HepG2 (cell line): ENCODE data around the gene CD53. TPM values are rescaled to one million over a fixed set of nuclear protein-coding genes. Genes with fewer than 3 reads are reported as not detected.
"Not testable (repeated sequence)": the region's sequence is repeated elsewhere in the genome, so short reads cannot be mapped to it uniquely, and the experiment has no call there.

Source experiments
- ATAC-seq: fragments of 200-7000 bp; cut with Tn5 transposase; 3 replicates; pipeline ENCODE4 v1.9.1; 2020; ENCODE audit warnings: mild to moderate bottlenecking, moderate library complexity
- BruUV-seq: library from RNA; stranded (reverse); fragments of 400-500 nt; replicated peaks from 2 replicates; lab custom pipeline; 2021; lab: Mats Ljungman, UMichigan
- CTCF ChIA-PET: fragments of 300-600 bp; formaldehyde crosslinking; extraction: SDS; loops from one replicate; lab custom pipeline; 2021; ENCODE audit warnings: low total read pairs, inconsistent platforms, low intra/inter-chr PET ratio; lab: Yijun Ruan, JAX
- POLR2A ChIA-PET: fragments of 350-600 bp; sonication (Branson Sonifier 250); formaldehyde crosslinking; loops from one replicate; lab custom pipeline; 2020; ENCODE audit warnings: antibody characterized with exemption, inconsistent platforms; lab: Yijun Ruan, JAX
- DNase-seq: peaks from one replicate; pipeline ENCODE4 v3.0.0-alpha.2; 2015; ENCODE audit warnings: low spot score
- FAIRE-seq: peaks from 3 replicates; lab custom pipeline; 2011; peaks lifted over from hg19 to GRCh38; lab: Jason Lieb, UNC
- H2AFZ ChIP-seq: one replicate; pipeline ENCODE4 v1.6.1; 2011; ENCODE audit warnings: low read length, inconsistent platforms
- H3K27ac ChIP-seq: fragments of 300-600 bp; 3 replicates; pipeline ENCODE4 v1.8.0; 2011; ENCODE audit warnings: mixed run types, mild to moderate bottlenecking, mixed read lengths, low read length, inconsistent platforms; ENCODE audit not compliant: insufficient read depth; ENCODE audit errors: extremely low read length
- H3K27me3 ChIP-seq, 2 experiments: fragments of 200-600 bp in 1 of 2; 2 replicates in 1 of 2; 3 replicates in 1 of 2; pipeline versions ENCODE4 v1.6.0 to v1.8.0; 2011; ENCODE audit warnings: low read length in 2 of 2, mild to moderate bottlenecking in 2 of 2, moderate library complexity in 2 of 2, inconsistent platforms in 1 of 2; ENCODE audit not compliant: insufficient read depth in 2 of 2, control insufficient read depth in 1 of 2
- H3K36me3 ChIP-seq, 2 experiments: fragments of 200-600 bp in 1 of 2; replicated peaks in 1 of 2; 2 replicates in 1 of 2; 3 replicates in 1 of 2; pipeline versions ENCODE4 v1.5.1 to v1.8.0; 2011; ENCODE audit warnings: low read length in 2 of 2, inconsistent platforms in 1 of 2; ENCODE audit not compliant: insufficient read depth in 2 of 2, control insufficient read depth in 1 of 2
- H3K4me1 ChIP-seq: 2 replicates; pipeline ENCODE4 v1.5.1; 2012; ENCODE audit warnings: low read length, inconsistent platforms; ENCODE audit not compliant: insufficient read depth
- H3K4me2 ChIP-seq: 2 replicates; pipeline ENCODE4 v1.6.0; 2011; ENCODE audit warnings: low read depth, low read length, inconsistent platforms
- H3K4me3 ChIP-seq, 3 experiments: fragments of 200-600 bp in 1 of 3; sonication (generic), shearing (Covaris generic) in 1 of 3; replicated peaks in 1 of 3; 2 replicates each; pipeline ENCODE4 v1.5.1; 2011 to 2016; ENCODE audit warnings: low read length in 3 of 3, inconsistent platforms in 2 of 3, low read depth in 2 of 3, mild to moderate bottlenecking in 2 of 3, control low read depth in 1 of 3, mixed read lengths in 1 of 3; ENCODE audit not compliant: insufficient read depth in 1 of 3
- H3K79me2 ChIP-seq: one replicate; pipeline ENCODE4 v1.6.1; 2011; ENCODE audit warnings: low read length, inconsistent platforms; ENCODE audit not compliant: insufficient read depth
- H3K9ac ChIP-seq: 2 replicates; pipeline ENCODE4 v1.6.0; 2011; ENCODE audit warnings: mild to moderate bottlenecking, low read depth, low read length, inconsistent platforms; ENCODE audit not compliant: insufficient read depth
- H3K9me3 ChIP-seq: 2 replicates; pipeline ENCODE4 v1.5.1; 2012; ENCODE audit warnings: mild to moderate bottlenecking, low read length
- H4K20me1 ChIP-seq: 2 replicates; pipeline ENCODE4 v1.6.0; 2011; ENCODE audit warnings: inconsistent platforms, mild to moderate bottlenecking, low read length, moderate library complexity; ENCODE audit not compliant: insufficient read depth
- AHR ChIP-seq: IDR thresholded peaks from 2 replicates; pipeline ENCODE4 v1.6.1; 2018; ENCODE audit warnings: missing genetic modification reagents, missing compliant biosample characterization
- FOXJ3 ChIP-seq: sonication (generic); formaldehyde crosslinking; IDR thresholded peaks from 2 replicates; pipeline ENCODE4 v1.4.0; 2020; ENCODE audit warnings: missing genetic modification reagents, mild to moderate bottlenecking, borderline replicate concordance
- GABPA ChIP-seq, 2 experiments: IDR thresholded peaks; 2 replicates each; pipeline ENCODE4 v1.6.1; 2011 to 2016; ENCODE audit warnings: low read depth in 2 of 2, low read length in 1 of 2, missing biosample characterization in 1 of 2, missing genetic modification characterization in 1 of 2
- JDP2 ChIP-seq: sonication (generic); formaldehyde crosslinking; IDR thresholded peaks from 2 replicates; pipeline ENCODE4 v1.8.1; 2022; ENCODE audit warnings: missing genetic modification reagents, borderline replicate concordance
- SMAD3 ChIP-seq: sonication (generic); formaldehyde crosslinking; IDR thresholded peaks from 2 replicates; pipeline ENCODE4 v1.4.0; 2020; ENCODE audit warnings: missing genetic modification reagents
- ZFP36 ChIP-seq: fragments of 150-350 bp; IDR thresholded peaks from 2 replicates; pipeline ENCODE4 v1.6.1; 2018; ENCODE audit warnings: borderline replicate concordance, low read length, low read depth; ENCODE audit not compliant: partially characterized antibody
- ZNF326 ChIP-seq: sonication (generic); formaldehyde crosslinking; IDR thresholded peaks from 2 replicates; pipeline ENCODE4 v1.4.0; 2020; ENCODE audit warnings: missing genetic modification reagents, borderline replicate concordance
- ZNF510 ChIP-seq: sonication (generic); formaldehyde crosslinking; IDR thresholded peaks from 2 replicates; pipeline ENCODE4 v1.4.0; 2020; ENCODE audit warnings: low read depth, mild to moderate bottlenecking, missing genetic modification reagents
- WGBS: methylation state at CpG from one replicate; pipeline ENCODE4 v1.1.6; 2017; ENCODE audit warnings: low lambda C conversion rate; 5-methylcytosine and 5-hydroxymethylcytosine counted together
- in situ Hi-C: cut with HindIII; loops from 2 replicates; pipeline ENCODE4 v1.10.0; 2017; ENCODE audit warnings: low pct_unique_long_range_greater_than_20kb; ENCODE audit not compliant: extremely low pct_ligation_motif_present
- intact Hi-C: fragments of 100-400 bp; cut with micrococcal nuclease; formaldehyde crosslinking; loops from one replicate; pipeline ENCODE4 v1.10.0; 2022; ENCODE audit not compliant: unreplicated experiment
- polyA plus RNA-seq, 8 experiments: library from polyadenylated mRNA; depleted of rRNA in 3 of 8; stranded (reverse) in 7 of 8; unstranded in 1 of 8; fragments of >200 nt; fragmentation: Illumina TruSeq in 4 of 8; extraction: Trizol in 4 of 8; gene quantifications; 2 replicates each; pipeline versions ENCODE4 v1.2.1 to v1.2.3, GENCODE V29; 2011 to 2016; ENCODE audit warnings: low read depth in 4 of 8, missing spikeins in 1 of 8, mixed read lengths in 1 of 8; ENCODE audit not compliant: insufficient read depth in 1 of 8
- total RNA-seq, 5 experiments: library from RNA; depleted of rRNA; stranded (reverse); fragments of >200 nt; fragmentation: Illumina TruSeq; extraction: Trizol; gene quantifications; 2 replicates each; pipeline ENCODE4 v1.2.3, GENCODE V29; 2016; ENCODE audit warnings: low read depth in 1 of 5

CD53 gene
- total and polyA plus RNA-seq, 2 of the 13 experiments (the other 11 are each of a cell fraction or from before 2014, with no cell fraction given), result not detected

- CTCF ChIA-PET, result no interaction called here
- TF ChIP-seq JDP2 (CRISPR knock-in tag) (no peak), ZNF510 (no peak), FOXJ3 (CRISPR knock-in tag) (no peak), ZFP36 (no peak), ZNF326 (CRISPR knock-in tag) (no peak)
- no peak for ATAC-seq
Observed at GRCh38 chr1:110928191-110928590, 55.2 kb downstream of the CD53 start.

GRCh38 chr1:110928904-110929303 lies 56.0 kb downstream of the CD53 start:
- Histone ChIP-seq H3K27me3 (no peaks in the 10 kb centered on the region), H3K27ac (no peak overlapping the region), H3K4me2 (no peak overlapping the region), H3K79me2 (no peaks in the 10 kb centered on the region), H3K9me3 (no peaks in the 10 kb centered on the region), H2AFZ (no peak overlapping the region), H3K36me3 (no peaks in the 10 kb centered on the region), H3K4me3 (no peak overlapping the region), H4K20me1 (no peaks in the 10 kb centered on the region), H3K4me1 (no peaks in the 10 kb centered on the region), H3K9ac (no peak overlapping the region)
- ChIA-PET CTCF (no interaction called here), POLR2A (no interaction called here)
- no peak for TF ChIP-seq GABPA (IDR thresholded peaks at IDR 0.05; ENCODE audit: low read depth, low read length)
- TF ChIP-seq GABPA (CRISPR knock-in tag; IDR thresholded peaks at IDR 0.05; ENCODE audit: low read depth), result no peak
- no peak for TF ChIP-seq AHR (CRISPR knock-in tag)
- no peak for TF ChIP-seq SMAD3 (CRISPR knock-in tag)
- in situ Hi-C loops (no loop called here), intact Hi-C loops (no loop called here)
- no peak for ATAC-seq
- 3% methylated on average over 2 of the region's 2 CpGs for WGBS
- DNase-seq, result no peak
- no peak for FAIRE-seq
- BruUV-seq, result no TSS peak

More at GRCh38 chr1:110928191-110928590, 55.2 kb downstream of the CD53 start:
- H3K27me3 ChIP-seq, result no peaks in the 10 kb centered on the region
- BruUV-seq, result no TSS peak
- DNase-seq (no peak), FAIRE-seq (no peak)
- no peaks in the 10 kb centered on the region for H3K79me2 ChIP-seq
- no peaks in the 10 kb centered on the region for H3K4me1 ChIP-seq
- H4K20me1 ChIP-seq, result no peaks in the 10 kb centered on the region
- in situ Hi-C loops, result no loop called here
- H3K4me2 ChIP-seq, result no peak overlapping the region
- intact Hi-C loops, result no loop called here
- no peak overlapping the region for H2AFZ ChIP-seq
- no peak overlapping the region for H3K9ac ChIP-seq
- no peaks in the 10 kb centered on the region for H3K9me3 ChIP-seq
- H3K36me3 ChIP-seq, result no peaks in the 10 kb centered on the region
- H3K4me3 ChIP-seq, result no peak overlapping the region
- H3K27ac ChIP-seq, result no peak overlapping the region
- POLR2A ChIA-PET, result no interaction called here
- 76% methylated on average over 1 of the region's 1 CpG for WGBS

- H3K79me2 ChIP-seq, in situ Hi-C loops, H3K9me3 ChIP-seq, DNase-seq, H3K36me3 ChIP-seq, BruUV-seq, ATAC-seq, H3K4me1 ChIP-seq, H3K9ac ChIP-seq, POLR2A ChIA-PET, H3K27ac ChIP-seq, FAIRE-seq, H3K4me2 ChIP-seq, CTCF ChIA-PET, H2AFZ ChIP-seq, H4K20me1 ChIP-seq, H3K27me3 ChIP-seq, H3K4me3 ChIP-seq, intact Hi-C loops: not testable (repeated sequence)
- WGBS, result 47% methylated on average over 3 of the region's 3 CpGs
Observed at GRCh38 chr1:110931097-110931496, 58.1 kb downstream of the CD53 start.
